AG10803 (cell line): ENCODE measurements around the gene RPH3AL.

Source experiments
- DNase-seq: peaks from one replicate; pipeline ENCODE4 v3.0.0; 2010; ENCODE audit warnings: low read depth
- H3K4me3 ChIP-seq: 2 replicates; pipeline ENCODE4 v1.5.1; 2011; ENCODE audit warnings: mild to moderate bottlenecking, low read length, control low read depth
- TF ChIP-seq, protein P1 (sequence below): conservative IDR thresholded peaks from 2 replicates; pipeline ENCODE4 v1.5.1; 2011; ENCODE audit warnings: mild to moderate bottlenecking, low read length, control low read depth, inconsistent platforms

RPH3AL gene

DNA sequence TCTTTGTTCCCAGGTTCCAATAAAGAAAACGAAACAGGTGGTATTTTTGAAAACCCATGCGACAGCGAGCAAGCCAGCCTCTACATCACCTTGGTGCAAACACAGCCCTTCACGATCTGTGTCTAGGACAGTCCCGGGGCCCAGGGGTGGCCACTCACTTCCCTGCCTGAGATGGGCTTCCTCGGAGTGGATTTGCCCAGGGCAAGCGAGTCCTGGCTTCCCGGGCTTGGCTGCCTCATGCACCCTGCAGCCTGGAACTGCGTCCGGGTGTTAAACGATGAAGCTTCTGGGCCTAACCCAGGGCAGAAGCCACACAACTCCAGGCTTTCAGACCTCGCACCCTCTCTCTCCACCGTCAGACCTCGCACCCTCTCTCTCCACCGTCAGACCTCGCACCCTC lies 66.0 kb downstream of the RPH3AL start:
- DNase-seq: no peak
- TF ChIP-seq, protein P1, sequence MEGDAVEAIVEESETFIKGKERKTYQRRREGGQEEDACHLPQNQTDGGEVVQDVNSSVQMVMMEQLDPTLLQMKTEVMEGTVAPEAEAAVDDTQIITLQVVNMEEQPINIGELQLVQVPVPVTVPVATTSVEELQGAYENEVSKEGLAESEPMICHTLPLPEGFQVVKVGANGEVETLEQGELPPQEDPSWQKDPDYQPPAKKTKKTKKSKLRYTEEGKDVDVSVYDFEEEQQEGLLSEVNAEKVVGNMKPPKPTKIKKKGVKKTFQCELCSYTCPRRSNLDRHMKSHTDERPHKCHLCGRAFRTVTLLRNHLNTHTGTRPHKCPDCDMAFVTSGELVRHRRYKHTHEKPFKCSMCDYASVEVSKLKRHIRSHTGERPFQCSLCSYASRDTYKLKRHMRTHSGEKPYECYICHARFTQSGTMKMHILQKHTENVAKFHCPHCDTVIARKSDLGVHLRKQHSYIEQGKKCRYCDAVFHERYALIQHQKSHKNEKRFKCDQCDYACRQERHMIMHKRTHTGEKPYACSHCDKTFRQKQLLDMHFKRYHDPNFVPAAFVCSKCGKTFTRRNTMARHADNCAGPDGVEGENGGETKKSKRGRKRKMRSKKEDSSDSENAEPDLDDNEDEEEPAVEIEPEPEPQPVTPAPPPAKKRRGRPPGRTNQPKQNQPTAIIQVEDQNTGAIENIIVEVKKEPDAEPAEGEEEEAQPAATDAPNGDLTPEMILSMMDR: no peak
- no peak overlapping the region for H3K4me3 ChIP-seq

DNA sequence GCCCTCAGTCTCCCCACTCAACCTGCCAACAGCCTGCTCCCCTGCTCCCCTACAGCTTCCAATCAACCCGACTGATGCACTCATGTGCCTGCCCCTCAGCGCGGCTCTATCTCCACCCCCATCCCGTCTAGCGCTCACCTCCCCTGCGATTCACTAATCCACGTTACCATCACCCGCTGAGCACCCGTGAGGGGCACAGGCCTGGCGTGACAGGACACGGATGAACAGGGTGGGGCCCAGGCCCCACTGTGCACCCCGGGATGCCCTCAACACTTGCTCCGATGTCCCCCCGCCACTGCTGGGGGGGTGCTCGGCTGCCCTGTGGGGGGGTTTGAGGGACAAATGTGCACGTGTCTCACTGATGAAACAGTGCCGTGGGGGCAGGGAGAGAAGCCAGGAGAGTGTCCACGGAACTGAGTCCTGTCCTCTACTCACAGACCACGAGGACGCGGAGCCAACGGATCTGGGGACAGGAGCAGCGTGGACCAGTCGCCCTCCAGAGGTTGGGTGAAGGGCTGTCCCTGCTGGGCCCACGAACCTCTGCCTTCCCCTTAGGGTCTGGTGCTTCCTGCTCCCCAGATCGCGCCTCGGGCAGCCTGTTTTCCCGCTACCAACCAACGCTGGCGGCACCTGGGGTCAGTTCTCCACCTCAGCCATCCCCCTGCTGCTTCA lies 66.7 kb downstream of the RPH3AL start:
- no peak overlapping the region for H3K4me3 ChIP-seq
- DNase-seq: no peak
- TF ChIP-seq, protein P1: no peak

DNA sequence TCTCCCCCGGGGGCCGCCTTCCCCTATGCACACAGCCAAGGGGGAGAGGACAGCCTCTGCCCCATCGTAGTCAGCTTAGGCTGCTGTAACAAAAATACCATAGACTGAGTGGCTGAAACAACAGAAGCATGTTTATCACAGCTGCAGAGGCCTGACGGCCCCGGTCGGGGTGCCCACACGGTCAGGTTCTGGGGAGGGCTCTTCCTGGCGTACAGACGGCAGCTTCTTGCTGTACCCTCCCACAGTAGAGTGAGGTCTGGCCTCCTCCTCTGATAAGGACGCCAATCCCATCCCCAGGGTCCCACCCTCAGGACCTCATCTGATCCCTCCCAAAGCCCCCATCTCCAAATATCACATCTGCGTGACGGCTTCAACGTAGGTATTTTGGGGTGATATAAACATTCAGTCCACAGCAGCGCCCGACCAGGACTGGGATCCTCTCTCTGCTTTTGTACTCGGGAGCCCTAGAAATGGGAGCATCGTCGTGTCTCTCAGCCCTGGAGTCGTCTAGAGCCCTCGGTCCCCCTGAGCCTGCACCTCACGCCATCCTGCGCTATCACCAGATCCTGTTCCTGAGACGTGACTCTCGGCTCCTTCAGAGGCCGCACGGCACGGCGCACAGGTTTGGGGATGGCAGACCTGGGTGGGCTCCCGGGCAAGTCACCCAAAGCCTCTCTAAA lies 67.8 kb downstream of the RPH3AL start:
- no peak for DNase-seq
- TF ChIP-seq, protein P1: no peak
- H3K4me3 ChIP-seq: no peak overlapping the region

DNA sequence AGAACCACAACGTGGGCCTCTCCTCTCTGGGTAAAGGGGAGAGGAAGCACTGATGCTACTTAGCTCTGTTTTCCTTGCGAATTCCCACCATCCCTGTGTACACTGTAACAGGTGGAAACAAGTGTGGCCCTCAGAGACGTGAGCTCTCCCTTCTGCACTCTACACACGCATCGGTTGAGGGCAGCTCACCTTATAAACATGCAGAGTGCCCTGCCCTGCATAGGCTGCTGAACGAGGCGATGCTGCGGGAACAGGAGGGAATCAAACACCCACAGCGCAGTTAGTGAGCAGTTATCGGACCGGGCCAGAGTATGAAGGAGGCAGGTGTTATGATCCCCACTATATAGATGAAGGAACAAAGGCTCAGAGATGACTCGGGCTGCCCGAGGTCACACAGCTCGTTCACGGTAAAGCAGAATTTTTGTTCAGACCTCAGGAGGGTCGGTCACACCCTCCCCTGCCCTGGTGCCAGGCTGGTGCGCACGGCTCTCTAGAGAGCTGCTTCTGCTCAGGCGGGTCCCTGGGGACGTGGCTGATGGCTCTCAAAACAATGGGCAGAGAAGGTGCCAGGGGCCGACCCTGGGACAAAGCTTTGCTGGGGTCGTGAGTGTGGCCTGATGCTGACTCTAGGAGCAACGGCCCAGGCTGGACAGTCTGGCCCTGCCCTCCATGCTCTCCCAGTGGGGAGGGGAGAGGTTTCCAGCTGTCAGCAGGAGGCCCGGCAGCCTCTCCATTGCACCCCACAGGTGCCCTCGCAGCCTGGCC lies 68.5 kb downstream of the RPH3AL start:
- TF ChIP-seq, protein P1: no peak
- no peak for DNase-seq
- no peak overlapping the region for H3K4me3 ChIP-seq

DNA sequence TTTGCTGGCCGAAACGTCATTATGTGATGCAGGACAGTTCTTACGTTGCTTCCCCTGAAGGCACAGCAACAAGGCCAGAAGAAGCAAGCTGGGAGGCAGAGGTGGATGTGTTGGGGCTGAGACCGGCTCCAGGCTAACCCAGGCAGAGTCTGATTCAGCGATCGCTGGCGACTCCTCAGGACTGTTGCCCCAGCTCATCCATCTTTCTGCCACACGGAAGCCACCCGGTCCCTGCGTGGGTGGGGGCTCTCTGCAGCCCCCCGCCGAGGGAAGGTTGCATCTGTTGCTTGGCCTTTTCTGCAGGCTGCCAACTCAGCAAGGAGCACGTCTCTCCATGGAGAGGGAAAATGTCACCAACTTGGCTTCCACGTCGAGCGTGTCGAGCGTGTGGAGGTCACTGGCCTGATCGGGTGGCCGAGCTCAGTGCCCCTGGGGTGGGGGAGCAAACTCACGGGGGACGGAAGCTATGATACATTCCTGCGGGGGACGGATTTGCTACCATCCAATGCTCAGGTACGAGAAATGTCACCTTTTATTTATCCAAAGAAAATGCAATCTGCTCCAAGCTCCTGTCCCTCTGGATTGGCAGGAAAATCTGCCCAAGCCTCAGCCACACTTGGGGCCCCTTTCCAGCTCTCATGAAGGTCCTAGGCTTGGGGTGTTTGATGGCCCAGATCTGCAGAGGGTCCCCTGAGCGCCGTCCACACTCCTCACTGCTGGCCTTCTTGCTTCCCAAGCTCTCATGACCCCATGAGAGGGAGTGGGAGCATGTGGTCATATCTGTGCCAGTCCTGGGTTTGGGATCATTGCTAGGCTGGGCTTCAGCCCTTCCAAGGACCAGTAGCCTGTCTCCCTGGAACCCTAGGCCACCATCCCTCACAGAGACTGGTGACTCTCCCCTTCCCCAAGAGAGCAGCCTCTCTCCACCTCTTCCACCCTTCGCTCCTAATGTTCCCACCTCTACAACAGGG lies 69.4 kb downstream of the RPH3AL start:
- H3K4me3 ChIP-seq: no peak overlapping the region
- no peak for DNase-seq
- TF ChIP-seq, protein P1: no peak

DNA sequence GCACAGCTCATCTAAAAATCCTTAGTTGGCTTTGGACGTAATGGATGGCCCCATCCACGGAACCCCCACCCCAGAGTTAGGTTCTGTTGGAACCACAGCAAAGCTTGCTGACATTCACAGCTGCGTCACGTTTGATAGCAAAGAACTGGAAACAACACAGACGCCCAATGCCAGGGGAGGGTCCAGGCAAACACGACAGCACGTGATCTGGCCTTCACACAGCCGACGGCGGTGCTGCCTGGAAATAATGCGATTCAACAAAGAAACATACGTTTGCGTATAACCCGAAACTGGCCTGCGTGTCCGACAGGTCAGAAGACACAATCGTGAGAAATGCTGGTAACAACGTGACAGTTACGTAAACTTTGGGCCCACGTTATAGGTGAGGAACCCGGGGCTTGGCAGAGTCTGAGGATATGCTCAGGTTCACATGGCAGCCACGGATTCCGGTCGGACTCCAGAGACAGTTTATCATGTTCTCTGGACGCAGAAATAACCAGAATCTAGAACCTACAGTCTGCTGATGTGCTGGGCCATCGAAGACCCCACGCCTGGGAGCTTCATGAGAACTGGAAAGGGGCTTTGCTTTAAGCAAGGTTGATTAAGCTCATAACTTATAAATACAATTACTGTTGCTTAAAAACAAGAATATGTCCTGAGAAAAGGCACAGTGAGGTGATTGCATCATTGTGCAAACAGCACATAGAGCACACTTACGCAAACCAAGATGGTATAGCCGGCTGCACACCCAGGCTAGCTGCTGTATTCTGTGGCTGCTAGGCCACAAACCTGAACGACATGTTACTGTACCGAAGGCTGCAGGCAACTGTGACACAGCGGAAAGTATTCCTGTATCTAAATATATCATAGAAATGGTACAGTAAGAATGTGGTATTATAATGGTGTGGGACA lies 70.4 kb downstream of the RPH3AL start:
- TF ChIP-seq, protein P1: no peak
- no peak for DNase-seq
- no peak overlapping the region for H3K4me3 ChIP-seq
